Measurements from ENCODE around the gene SPATA46. TPM values are rescaled to one million over a fixed set of nuclear protein-coding genes. Genes with fewer than 3 reads are reported as not detected.

The SPATA46 gene
- total RNA-seq, 1 donor from 2014 or later: not detected

DNA sequence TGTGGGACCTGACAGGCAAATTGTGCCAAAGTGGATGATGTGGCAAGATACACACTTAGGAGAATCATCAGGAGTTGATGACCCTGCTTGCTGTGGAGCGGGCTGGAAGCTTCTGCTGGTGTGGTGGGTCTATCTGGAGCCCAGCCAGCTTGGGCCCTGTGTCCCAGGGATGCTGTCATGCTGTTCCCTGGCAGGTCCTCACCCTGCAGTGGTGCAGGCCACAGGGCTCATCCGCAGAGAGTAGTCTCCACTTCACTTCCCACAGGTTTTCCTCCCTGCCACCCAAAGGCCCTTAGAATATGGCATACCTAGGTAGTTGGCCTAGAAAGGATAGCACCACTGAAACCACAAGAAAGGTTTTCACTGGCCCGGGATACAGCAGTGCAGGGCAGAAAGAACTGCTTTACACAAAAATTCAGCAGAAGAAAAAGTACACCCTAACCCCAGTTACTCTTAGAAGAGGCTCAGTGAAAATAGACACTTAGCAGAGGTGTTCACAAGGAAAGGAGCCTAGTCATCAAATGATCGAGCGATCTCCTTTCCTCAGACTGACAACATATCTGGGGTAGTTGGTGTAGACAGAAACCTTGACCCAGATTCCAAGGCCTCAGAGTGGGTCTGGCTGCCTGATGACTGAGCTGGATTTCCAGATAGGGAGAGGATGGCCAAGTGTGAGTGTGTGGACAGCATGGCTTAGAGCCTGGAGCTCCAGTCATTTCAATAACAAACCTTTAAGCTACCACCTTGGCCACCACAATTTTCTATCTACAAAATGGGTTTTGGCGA, 3.6 kb upstream of the SPATA46 start:
- peaks cover 1% of the 10 kb centered on the region for H3K4me1 Mint-ChIP-seq (ENCODE audit: low read depth, unreplicated experiment)

DNA sequence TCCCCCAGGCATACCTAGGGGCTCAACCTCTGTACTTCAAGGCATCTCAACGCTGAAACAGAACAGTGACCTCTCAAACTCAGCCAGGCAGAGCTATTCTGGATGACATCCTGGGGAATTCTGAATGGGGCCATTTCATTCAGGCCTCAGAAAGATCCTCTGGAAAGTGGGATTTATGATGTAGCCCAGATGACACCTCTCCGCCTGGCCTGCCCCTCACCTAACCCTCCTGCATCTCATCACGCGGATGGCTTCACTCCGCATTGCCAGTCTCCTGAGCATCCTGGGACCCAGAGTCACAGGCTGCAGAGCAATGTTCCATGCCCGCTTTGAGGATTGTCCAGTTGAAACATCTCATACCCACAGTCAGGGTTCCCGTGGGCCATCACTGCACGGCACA, 1.2 kb downstream of the SPATA46 start:
- no peaks in the 10 kb centered on the region for H4K20me1 ChIP-seq (ENCODE audit: insufficient read depth, low read length)
- no peak for DNase-seq (ENCODE audit: low read depth)
- H3K4me3 ChIP-seq (ENCODE audit: insufficient read depth, low read depth, low read length): no peak overlapping the region
- no peak overlapping the region for H3K4me2 ChIP-seq (ENCODE audit: low read length)
- H3K36me3 Mint-ChIP-seq (ENCODE audit: low read depth, unreplicated experiment): no peaks in the 10 kb centered on the region
- peaks cover 19% of the 10 kb centered on the region for H3K4me1 Mint-ChIP-seq (ENCODE audit: low read depth, unreplicated experiment)
- H3K27me3 Mint-ChIP-seq (ENCODE audit: low read depth, unreplicated experiment): peaks cover 8% of the 10 kb centered on the region
- no peaks in the 10 kb centered on the region for H3K36me3 ChIP-seq (ENCODE audit: insufficient read depth, low read length)
- no peak overlapping the region for H3K27ac ChIP-seq (ENCODE audit: low read depth, low read length)
- H3K9ac ChIP-seq (ENCODE audit: low read length): no peak overlapping the region
- H3K4me3 Mint-ChIP-seq (ENCODE audit: unreplicated experiment): no peak overlapping the region
- FAIRE-seq: no peak
- H3K27ac Mint-ChIP-seq (ENCODE audit: unreplicated experiment): no peak overlapping the region
- no peak for TF ChIP-seq EZH2 (IDR thresholded peaks at IDR 0.05; ENCODE audit: insufficient read depth, low read length)
- TF ChIP-seq, protein P1, sequence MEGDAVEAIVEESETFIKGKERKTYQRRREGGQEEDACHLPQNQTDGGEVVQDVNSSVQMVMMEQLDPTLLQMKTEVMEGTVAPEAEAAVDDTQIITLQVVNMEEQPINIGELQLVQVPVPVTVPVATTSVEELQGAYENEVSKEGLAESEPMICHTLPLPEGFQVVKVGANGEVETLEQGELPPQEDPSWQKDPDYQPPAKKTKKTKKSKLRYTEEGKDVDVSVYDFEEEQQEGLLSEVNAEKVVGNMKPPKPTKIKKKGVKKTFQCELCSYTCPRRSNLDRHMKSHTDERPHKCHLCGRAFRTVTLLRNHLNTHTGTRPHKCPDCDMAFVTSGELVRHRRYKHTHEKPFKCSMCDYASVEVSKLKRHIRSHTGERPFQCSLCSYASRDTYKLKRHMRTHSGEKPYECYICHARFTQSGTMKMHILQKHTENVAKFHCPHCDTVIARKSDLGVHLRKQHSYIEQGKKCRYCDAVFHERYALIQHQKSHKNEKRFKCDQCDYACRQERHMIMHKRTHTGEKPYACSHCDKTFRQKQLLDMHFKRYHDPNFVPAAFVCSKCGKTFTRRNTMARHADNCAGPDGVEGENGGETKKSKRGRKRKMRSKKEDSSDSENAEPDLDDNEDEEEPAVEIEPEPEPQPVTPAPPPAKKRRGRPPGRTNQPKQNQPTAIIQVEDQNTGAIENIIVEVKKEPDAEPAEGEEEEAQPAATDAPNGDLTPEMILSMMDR (IDR thresholded peaks at IDR 0.05; ENCODE audit: insufficient read depth, low read depth, low read length): no peak
- no peaks in the 10 kb centered on the region for H3K27me3 ChIP-seq (ENCODE audit: insufficient read depth, low read length)
- no peaks in the 10 kb centered on the region for H3K9me3 ChIP-seq (ENCODE audit: insufficient read depth, low read depth, low read length)
- no peaks in the 10 kb centered on the region for H3K79me2 ChIP-seq (ENCODE audit: insufficient read depth, low read length)
- H2AFZ ChIP-seq (ENCODE audit: low read depth, low read length): no peak overlapping the region
- no peaks in the 10 kb centered on the region for H3K9me3 Mint-ChIP-seq (ENCODE audit: unreplicated experiment)
- H3K4me1 ChIP-seq (ENCODE audit: insufficient read depth, low read length): peaks cover 20% of the 10 kb centered on the region

More for the DNA sequence above, 3.6 kb upstream of the SPATA46 start:
- peaks cover 5% of the 10 kb centered on the region for H3K36me3 Mint-ChIP-seq (ENCODE audit: low read depth, unreplicated experiment)
- H3K27ac Mint-ChIP-seq (ENCODE audit: unreplicated experiment): no peak overlapping the region
- Histone ChIP-seq H3K4me2 (ENCODE audit: low read length) (no peak overlapping the region), H2AFZ (ENCODE audit: low read depth, low read length) (no peak overlapping the region), H3K9me3 (ENCODE audit: insufficient read depth, low read depth, low read length) (no peaks in the 10 kb centered on the region), H4K20me1 (ENCODE audit: insufficient read depth, low read length) (no peaks in the 10 kb centered on the region), H3K9ac (ENCODE audit: low read length) (no peak overlapping the region), H3K4me1 (ENCODE audit: insufficient read depth, low read length) (no peaks in the 10 kb centered on the region), H3K36me3 (ENCODE audit: insufficient read depth, low read length) (no peaks in the 10 kb centered on the region), H3K27ac (ENCODE audit: low read depth, low read length) (no peak overlapping the region), H3K79me2 (ENCODE audit: insufficient read depth, low read length) (no peaks in the 10 kb centered on the region), H3K27me3 (ENCODE audit: insufficient read depth, low read length) (peaks cover 4% of the 10 kb centered on the region), H3K4me3 (ENCODE audit: insufficient read depth, low read depth, low read length) (no peak overlapping the region)
- FAIRE-seq: no peak
- TF ChIP-seq, protein P1 (IDR thresholded peaks at IDR 0.05; ENCODE audit: insufficient read depth, low read depth, low read length): no peak
- TF ChIP-seq EZH2 (IDR thresholded peaks at IDR 0.05; ENCODE audit: insufficient read depth, low read length): no peak
- no peak for DNase-seq (ENCODE audit: low read depth)
- no peaks in the 10 kb centered on the region for H3K9me3 Mint-ChIP-seq (ENCODE audit: unreplicated experiment)
- peaks cover 15% of the 10 kb centered on the region for H3K27me3 Mint-ChIP-seq (ENCODE audit: low read depth, unreplicated experiment)
- no peak overlapping the region for H3K4me3 Mint-ChIP-seq (ENCODE audit: unreplicated experiment)

DNA sequence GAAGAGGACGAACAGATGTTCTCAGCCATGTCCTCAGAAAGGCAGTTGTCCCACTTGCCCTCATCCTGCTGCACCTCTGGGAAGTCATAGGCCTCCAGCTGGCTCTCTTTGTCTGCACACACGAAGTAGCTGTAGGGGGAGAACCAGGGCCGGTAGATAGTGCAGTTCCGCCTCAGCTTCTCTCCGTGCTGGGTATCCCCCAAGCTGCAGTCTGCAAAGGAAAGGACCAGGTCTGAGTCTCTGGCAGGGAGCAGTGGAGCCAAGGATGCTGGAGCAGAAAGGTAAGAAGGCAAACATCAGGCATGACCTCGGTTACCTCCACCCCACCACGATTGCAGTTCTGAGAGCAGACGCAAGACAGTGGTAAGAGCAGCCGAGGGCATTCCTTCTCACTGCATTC, 2.2 kb downstream of the SPATA46 start:
- Histone ChIP-seq H3K4me3 (ENCODE audit: insufficient read depth, low read depth, low read length) (no peak overlapping the region), H4K20me1 (ENCODE audit: insufficient read depth, low read length) (no peaks in the 10 kb centered on the region), H3K27me3 (ENCODE audit: insufficient read depth, low read length) (no peaks in the 10 kb centered on the region), H3K27ac (ENCODE audit: low read depth, low read length) (no peak overlapping the region), H3K4me2 (ENCODE audit: low read length) (peak overlapping the region; percentile 42), H3K36me3 (ENCODE audit: insufficient read depth, low read length) (no peaks in the 10 kb centered on the region), H3K4me1 (ENCODE audit: insufficient read depth, low read length) (peaks cover 20% of the 10 kb centered on the region), H2AFZ (ENCODE audit: low read depth, low read length) (no peak overlapping the region), H3K79me2 (ENCODE audit: insufficient read depth, low read length) (no peaks in the 10 kb centered on the region), H3K9ac (ENCODE audit: low read length) (no peak overlapping the region), H3K9me3 (ENCODE audit: insufficient read depth, low read depth, low read length) (no peaks in the 10 kb centered on the region)
- FAIRE-seq: no peak
- H3K9me3 Mint-ChIP-seq (ENCODE audit: unreplicated experiment): no peaks in the 10 kb centered on the region
- no peak for DNase-seq (ENCODE audit: low read depth)
- no peak overlapping the region for H3K27ac Mint-ChIP-seq (ENCODE audit: unreplicated experiment)
- peaks cover 8% of the 10 kb centered on the region for H3K27me3 Mint-ChIP-seq (ENCODE audit: low read depth, unreplicated experiment)
- no peaks in the 10 kb centered on the region for H3K36me3 Mint-ChIP-seq (ENCODE audit: low read depth, unreplicated experiment)
- H3K4me3 Mint-ChIP-seq (ENCODE audit: unreplicated experiment): no peak overlapping the region
- H3K4me1 Mint-ChIP-seq (ENCODE audit: low read depth, unreplicated experiment): peaks cover 19% of the 10 kb centered on the region
- TF ChIP-seq EZH2 (IDR thresholded peaks at IDR 0.05; ENCODE audit: insufficient read depth, low read length): no peak
- TF ChIP-seq, protein P1 (IDR thresholded peaks at IDR 0.05; ENCODE audit: insufficient read depth, low read depth, low read length): no peak
